H54 (cell line): ENCODE measurements around the gene CD99.
"Not testable (repeated sequence)": the region's sequence is repeated elsewhere in the genome, so short reads cannot be mapped to it uniquely, and the experiment has no call there.

ENCODE experiments used
- DNase-seq: peaks from one replicate; pipeline ENCODE4 v3.0.0; 2011; ENCODE audit warnings: low spot score, mixed read lengths; ENCODE audit not compliant: insufficient read length
- FAIRE-seq: peaks from 3 replicates; lab custom pipeline; 2011; peaks lifted over from hg19 to GRCh38; lab: Jason Lieb, UNC
- POLR2A ChIP-seq: IDR thresholded peaks from 2 replicates; pipeline ENCODE4 v1.6.1; 2011; ENCODE audit warnings: low read depth, mild to moderate bottlenecking, low read length

Gene CD99

DNA sequence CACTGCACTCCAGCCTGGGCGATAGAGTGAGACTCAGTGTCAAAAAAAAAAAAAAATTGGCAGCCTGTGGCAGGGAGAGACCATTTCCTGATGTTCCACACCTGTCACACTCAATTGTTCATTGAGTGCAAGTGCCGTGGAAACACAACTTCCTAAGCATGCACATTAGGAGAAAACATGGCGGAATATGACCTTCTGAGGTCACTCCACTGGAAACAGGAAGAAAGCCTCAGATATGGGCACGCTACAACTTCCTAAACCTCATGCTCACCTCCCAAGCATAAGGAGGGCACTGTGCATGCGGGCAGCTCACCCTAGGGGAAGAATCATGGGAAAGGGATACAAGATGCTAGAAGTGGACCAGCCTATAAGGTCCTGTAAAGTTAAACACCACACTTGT lies 28.5 kb upstream of the CD99 start:
- no peak for FAIRE-seq
- no peak for TF ChIP-seq POLR2A
- DNase-seq: no peak

GRCh38 chrX:2664502-2664901 lies 26.6 kb upstream of the CD99 start:
- no peak for TF ChIP-seq POLR2A
- no peak for FAIRE-seq
- DNase-seq: no peak

DNA sequence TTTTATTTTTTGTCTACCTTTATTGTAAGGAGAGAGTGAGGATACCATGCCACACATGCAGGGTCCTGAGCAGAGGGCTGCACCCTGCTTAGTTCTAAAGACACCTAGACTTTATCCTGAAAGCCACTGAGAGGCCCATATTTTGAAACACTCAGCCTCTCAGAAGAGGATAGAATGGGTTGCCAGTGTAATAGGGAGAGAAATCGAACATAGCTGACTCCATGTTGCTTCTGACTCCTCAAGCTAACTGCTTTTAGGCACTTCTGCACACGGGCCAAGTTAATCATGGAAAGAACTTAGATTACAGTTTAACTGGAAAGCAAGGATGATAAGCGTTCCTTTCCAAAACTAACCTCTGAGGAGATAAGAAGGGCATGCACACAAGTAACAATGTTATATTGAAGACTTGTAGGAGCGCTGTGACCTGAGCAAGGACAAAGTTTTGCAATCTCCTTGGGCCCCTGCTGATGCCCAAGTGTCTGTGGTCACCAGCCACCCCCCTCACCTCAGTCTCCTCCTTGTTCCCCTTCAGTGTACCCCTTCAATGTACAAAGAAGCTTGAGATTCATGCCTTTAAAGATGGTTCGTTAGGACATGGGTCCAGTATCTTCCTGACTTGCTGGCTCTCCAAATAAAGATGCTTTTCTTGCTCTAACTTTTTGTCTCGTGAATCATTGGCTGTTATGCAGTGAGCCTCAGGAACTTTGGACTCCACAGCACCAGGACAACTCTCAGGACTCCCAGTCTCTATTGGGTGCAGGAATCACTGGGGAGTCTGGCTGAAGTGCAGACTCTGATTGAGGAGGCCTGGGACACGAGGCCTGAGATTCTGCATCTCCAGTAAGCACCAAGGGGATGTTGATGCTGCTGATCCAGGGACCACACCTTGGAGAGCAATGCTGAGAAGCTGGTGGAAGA lies 25.4 kb upstream of the CD99 start:
- FAIRE-seq: no peak
- no peak for TF ChIP-seq POLR2A
- DNase-seq: no peak

DNA sequence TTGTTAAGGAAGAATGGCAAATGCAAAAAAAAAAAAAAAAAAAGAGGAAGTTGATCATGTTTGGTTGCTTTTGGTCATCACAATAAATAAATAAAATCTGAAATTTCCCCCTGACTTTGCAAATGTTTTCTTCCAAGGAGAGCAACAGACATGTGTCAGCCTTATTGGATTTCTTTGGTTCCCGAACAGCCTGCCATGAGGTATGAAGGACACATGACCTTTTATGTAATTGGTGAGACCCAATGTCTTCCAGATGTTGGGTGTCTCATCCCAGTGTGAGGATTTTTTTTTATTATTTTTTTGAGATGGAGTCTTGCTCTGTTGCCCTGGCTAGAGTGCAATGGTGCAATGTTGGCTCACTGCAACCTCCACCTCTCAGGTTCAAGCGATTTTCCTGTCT lies 24.6 kb upstream of the CD99 start:
- FAIRE-seq (no peak), DNase-seq (no peak)
- no peak for TF ChIP-seq POLR2A

DNA sequence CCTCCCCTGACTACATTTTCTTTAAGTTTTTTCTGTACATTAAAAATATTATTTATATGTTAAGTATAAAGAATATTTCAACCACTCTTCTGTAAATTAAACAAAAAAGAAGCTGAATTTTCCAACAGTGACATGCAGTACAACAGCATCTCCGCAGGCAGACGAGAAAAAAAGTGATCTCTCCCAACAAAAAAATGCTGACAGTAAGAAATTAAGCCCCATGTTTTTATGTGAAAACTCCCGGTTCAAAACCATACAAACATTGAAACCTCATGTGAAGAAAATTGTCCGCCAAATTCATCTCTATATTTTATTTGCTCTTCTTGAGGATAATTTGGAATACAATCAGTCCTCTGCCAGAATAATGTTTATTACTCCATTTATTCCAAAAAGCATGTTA lies 20.1 kb upstream of the CD99 start:
- DNase-seq: no peak
- TF ChIP-seq POLR2A: no peak
- FAIRE-seq: no peak

- no peak for TF ChIP-seq POLR2A
- FAIRE-seq: no peak
- no peak for DNase-seq
These were observed 19.0 kb upstream of the CD99 start for GRCh38 chrX:2672084-2672483.

DNA sequence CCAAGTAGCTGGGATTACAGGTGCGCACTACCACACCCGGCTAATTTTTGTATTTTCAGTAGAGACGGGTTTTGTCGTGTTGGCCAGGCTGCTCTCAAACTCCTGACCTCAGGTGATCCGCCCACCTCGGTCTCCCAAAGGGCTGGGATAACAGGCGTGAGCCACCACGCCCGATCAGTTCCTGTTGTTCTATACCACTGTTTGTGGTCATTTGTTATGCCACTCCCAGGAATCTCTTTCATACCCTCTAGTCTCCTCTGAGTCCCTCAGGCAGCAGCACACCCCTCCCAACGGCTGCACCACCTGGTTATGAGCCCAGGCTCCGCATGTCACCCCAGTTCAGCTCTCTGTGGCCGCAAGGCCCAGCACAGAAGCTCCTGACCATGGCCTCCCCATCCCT lies 17.5 kb upstream of the CD99 start:
- DNase-seq (no peak), FAIRE-seq (no peak)
- no peak for TF ChIP-seq POLR2A

DNA sequence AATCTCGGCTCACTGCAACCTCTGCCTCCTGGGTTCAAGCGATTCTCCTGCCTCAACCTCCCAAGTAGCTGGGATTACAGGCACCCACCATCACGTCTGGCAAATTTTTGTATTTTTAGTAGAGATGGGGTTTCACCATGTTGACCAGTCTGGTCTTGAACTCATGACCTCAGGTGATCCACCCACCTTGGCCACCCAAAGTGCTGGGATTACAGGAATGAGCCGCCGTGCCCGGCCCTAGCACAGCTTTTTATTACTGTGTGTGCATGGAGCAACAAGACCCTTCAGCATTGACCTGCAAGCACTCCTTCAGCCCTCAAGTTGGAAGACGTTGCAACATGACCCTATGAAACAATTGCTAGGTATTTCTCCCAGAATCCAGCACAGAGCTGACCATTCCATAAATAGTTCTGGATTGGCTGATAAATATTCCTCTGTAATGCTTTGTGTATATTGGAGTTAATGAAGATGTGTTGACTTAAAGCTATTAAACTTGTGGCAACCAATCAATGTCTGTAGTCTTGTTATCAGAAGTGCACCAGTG lies 15.4 kb upstream of the CD99 start:
- FAIRE-seq: not testable (repeated sequence)

DNA sequence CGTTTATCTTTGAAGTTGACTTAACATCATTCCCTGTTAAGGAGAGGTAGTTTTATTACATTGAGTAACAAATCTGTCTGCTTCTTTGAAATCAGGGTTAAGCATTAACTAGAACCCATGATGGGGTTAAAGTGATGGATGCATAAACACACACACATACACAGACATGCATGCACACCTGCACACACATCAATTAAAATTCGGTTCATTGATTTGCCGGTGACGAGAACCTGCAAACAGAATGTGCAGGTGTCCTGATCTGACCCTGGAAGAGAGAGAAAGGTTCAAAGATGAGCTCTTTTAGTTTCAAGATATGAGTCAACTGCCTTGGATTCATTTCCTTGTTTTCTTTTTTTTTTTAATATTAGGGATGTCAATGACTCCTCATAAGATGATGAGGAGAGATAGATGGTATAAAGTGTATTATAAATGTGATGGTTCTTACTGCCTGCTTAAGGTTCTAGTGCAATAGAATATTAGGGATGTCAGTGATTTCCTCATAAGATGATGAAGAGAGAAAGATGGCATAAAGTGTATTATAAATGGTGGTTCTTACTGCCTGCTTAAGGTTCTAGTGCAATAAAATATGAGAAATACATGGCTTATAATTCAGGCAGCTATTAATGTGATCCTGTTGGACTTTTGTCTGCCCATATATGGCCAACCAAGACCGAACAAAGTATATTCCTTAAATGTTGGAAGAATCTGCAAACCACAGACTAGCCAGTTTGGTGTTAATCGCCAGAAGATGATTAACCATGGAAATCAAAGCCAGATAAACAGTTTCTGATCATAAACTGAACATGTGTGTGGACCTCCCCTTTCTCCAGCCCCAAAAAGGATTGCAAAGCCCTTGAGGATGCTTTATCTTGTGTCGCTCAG lies 14.1 kb upstream of the CD99 start:
- no peak for TF ChIP-seq POLR2A
- FAIRE-seq (no peak), DNase-seq (no peak)

More for the DNA sequence above, 15.4 kb upstream of the CD99 start:
- not testable (repeated sequence) for DNase-seq

GRCh38 chrX:2677764-2678163 lies 13.3 kb upstream of the CD99 start:
- FAIRE-seq: peak; percentile 71
- no peak for TF ChIP-seq POLR2A

DNA sequence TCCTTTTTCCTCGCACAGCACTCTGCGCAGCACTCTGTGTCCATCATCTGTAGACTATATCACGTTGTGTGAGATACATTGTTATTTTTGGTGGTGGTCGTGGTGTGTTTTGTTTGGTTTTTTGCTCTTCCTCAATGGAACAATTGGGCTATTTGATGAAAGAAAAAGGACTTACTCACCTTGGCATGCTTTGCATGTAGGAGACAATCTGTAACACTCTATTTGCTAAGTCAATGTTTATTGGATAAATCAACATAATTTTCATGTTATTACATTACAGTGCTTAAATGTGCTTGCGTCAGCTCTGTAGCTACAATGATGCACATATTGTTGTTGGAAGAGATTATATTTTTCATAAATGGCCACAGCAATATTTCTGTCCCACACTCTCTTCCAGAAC lies 12.5 kb upstream of the CD99 start:
- TF ChIP-seq POLR2A: no peak
- FAIRE-seq: no peak
- no peak for DNase-seq

More at GRCh38 chrX:2677764-2678163, 13.3 kb upstream of the CD99 start:
- peak; percentile 80 for DNase-seq

DNA sequence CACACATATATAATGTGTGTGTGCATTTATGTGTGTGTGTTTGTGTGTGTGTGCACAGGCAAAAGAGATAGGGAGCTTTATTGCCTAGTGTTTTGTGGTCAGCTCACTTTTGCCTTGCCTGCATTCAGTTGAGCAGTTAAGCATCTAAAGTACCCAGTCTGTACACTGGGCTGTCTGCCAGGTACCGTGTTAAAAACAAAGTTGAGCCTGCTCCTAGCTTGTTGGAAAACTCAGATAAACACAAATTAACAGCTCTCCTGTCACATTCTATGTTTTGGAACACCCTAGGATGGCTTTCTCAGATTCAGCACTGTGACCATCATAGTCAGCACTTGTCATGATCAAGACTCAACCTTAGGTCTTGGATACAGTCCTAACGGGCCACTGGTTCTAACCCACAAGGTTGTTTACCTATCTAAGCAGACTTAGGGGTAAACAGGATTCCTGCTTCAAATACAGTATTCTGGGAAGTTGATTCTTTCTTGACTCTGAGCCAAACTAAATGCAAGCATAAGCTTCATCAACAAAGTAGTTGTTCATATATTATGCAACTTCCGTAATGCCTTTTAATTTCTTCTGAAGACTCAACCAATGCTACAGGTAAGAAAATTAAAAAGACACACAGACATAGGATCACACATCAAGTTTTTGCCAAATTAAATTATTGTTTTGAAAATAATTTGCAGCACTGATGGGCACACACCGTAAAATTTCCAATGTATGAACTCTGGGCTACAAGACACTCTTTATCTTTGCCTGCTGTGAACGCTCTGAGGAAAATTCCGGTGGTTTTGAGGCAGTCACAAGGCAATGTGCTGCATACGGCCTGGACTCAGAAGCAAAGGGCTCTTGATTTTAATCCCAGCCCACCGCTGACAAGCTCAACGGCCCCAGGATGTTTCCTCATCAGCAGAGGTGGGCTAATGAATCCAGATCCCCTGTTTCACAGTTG lies 11.3 kb upstream of the CD99 start:
- no peak for FAIRE-seq
- no peak for TF ChIP-seq POLR2A
- no peak for DNase-seq
